Right ventricle myocardium superior (tissue), 1 donor: ENCODE results near the gene ABCC1. TPM values are rescaled to one million over a fixed set of nuclear protein-coding genes. Genes with fewer than 3 reads are reported as not detected.

ENCODE experiments used
- ATAC-seq: fragments of 200-7000 bp; cut with Tn5 transposase; one replicate; pipeline ENCODE4 v1.9.1; 2020; ENCODE audit warnings: mild to moderate bottlenecking; ENCODE audit not compliant: poor library complexity
- DNase-seq: peaks from one replicate; pipeline ENCODE4 v3.0.0-alpha.2; 2020
- intact Hi-C: fragments of 100-400 bp; cut with DNase I; formaldehyde crosslinking; loops from one replicate; pipeline ENCODE4 v1.11.2; 2022
- total RNA-seq: library from RNA; stranded (reverse); fragmentation: NEBNext Ultra II Directional; extraction: Animal tissue kit (Norgen Biotek cat#: 25700); gene quantifications from one replicate; pipeline ENCODE4 v1.2.1, GENCODE V29; 2021
- donor health status: DM: no; HTN: yes; CAD: no; lungs with severe emphysema.

The ABCC1 gene
- total RNA-seq, 1 donor from 2014 or later, result 24.4 TPM

DNA sequence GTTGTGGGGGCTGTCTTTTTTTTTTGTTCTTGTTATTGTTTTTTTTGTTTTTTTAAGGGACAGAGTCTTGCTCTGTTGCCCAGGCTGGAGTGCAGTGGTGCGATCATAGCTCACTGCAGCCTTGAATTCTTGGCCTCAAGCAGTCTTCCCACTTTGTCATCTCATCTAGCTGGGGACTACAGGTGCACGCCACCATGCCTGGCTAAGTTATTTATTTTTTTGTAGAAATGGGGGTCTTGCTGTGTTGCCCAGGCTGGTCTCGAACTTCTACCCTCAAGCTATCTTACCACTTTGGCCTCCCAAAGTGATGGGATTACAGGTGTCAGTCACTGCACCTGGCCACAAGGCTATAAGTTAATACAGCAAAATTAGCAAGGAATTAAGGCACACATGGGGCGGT is 101.7 kb downstream of the ABCC1 start:
- DNase-seq, result no peak
- intact Hi-C loops, result no loop called here
- ATAC-seq, result no peak

DNA sequence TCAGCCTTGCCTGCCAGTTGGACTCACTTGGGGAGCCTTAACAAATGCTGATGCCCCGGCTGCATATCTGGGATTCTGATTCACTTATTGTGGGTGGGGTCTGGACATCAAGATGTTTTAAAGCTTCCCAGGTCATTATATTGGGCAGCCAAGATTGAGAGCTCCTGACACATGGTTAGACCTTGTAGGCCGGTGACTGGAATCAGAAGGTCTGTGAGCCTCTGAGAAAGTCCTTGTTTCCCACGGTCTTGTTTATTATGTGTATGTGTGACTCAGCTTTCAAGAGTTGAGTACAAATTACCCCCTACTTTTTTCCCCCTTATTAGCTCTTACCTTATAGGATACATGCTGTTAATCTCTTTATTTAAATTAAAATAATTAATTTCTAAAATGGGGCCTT is 103.5 kb downstream of the ABCC1 start:
- intact Hi-C loops, result no loop called here
- no peak for DNase-seq
- no peak for ATAC-seq

DNA sequence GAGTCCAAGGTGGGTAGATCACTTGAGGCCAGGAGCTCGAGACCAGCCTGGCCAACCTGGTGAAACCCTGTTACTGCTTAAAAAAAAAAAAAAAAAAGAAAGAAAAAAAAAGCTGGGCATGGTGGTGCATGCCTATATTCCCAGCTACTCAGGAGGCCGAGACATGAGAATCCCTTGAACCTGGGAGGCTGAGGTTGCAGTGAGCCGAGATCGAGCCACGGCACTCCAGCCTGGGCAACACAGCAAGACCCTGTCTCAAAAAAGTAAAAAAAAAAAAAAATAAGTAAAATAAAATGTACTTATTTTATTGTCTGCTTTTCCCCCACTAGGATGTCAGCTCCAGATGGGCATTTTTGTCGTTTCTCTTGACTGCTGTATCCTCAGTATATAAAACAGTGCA is 107.7 kb downstream of the ABCC1 start:
- intact Hi-C loops, result no loop called here
- DNase-seq (no peak), ATAC-seq (no peak)

DNA sequence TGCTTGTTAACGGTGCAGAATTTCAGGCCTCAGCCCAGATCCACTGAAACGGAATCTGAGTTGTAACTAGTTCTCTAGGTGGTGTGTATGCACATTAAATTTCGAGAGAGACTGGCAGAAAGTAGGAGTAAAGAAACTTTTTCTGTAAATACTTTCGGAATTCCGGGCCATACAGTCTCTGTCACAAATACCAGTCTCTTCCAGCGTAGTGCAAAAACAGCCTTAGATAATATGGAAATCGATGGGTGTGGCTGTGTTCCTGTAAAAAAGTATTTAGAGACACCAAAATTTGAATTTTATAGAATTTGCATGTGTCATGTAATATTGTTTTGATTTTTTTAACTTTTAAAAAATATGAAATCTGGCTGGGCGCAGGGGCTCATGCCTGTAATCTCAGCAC is 109.7 kb downstream of the ABCC1 start:
- intact Hi-C loops, result no loop called here
- DNase-seq, result no peak
- ATAC-seq, result no peak

DNA sequence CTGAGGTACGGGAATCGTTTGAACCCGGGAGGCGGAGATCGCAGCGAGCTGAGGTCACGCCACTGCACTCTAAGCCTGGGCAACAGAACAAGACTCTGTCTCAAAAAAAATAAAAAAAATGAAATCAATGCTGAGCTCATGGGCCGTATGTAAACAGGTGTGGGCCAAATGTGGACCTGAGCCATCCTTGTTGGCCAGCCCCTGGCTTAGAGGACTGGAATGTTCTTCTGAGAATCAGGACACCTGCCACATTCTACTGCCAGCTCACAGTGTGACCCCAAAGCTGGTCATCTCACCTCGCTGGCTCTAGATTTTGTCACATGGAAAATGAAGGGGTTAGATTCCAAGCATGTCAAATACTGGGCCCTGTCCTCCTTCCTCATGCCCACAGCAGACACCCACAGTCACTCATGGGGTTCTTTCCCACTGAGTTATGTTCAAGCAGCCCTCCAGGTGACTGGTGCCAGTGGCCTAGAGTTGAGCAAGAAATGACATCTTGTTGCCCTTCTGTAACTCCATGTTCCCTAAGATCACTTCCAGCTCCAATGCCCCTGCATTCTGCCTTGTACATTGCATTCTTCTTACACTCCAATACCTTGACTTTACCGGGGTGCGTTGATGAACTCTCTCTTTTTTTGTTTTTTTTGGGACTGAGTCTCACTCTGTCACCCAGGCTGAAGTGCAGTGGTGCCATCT is 110.6 kb downstream of the ABCC1 start:
- no peak for ATAC-seq

DNA sequence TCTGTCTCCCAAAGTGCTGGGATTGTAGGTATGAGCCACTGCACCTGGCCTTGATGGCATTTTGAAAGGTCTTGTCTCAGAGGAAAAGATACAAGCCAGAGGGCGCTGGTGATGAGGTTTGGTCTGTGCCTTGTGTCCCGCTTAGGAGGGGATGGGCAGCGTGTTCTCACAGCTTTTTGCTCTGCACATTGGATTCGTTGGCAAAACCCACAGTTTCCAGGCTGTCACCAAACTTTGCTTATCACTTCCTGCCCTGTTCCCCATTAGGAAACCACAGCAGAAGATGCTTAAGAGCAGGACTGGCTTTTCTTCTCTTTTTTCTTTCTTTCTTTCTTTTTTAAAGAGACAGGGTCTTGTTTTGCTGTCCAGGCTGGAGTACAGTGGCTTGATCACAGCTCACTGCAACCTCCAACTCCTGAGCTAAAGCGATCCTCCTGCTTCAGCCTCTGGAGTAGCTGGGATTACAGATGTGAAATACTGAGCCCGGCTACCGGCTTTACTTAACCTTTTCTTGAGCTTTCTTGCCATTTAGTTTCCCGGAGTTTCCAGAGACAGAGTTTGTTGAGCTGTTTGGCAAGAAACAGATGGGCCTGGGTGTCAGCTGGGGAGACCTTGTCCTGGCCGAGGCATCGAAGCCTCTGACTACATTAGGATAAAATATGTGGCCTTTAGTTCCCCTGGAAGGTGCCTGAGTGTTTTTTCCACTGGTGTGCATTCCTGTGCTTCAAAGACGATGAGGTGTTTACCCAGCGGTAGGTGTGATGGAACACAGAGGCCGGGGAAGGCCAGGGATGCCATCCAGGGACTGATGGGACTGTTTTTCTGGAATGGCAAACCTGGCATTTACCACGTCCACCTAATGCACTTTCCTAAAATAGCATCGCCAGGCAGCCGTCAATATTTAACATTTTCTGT is 112.9 kb downstream of the ABCC1 start:
- intact Hi-C loops, result no loop called here

More for the DNA sequence above, 110.6 kb downstream of the ABCC1 start:
- intact Hi-C loops, result no loop called here
- no peak for DNase-seq

DNA sequence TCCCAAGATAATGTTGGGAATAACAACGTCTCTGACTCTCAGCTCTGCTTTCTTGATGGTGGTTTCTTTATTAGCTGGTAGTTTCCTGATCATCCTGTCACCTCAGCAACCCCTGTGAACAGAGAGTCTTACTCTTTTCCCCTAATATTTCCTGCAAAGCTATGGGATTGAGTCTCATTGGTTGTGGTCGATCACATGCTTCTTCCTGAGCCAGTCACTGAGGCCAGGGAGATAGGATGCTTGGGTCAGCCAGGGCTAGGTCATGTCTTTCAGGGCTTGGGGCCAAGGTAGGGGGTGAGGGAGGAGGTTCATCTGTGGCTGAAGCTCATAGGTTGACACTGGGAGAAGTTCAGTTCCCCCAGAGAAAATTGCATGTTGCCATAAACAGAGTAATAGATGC is 114.3 kb downstream of the ABCC1 start:
- intact Hi-C loops, result no loop called here
- no peak for DNase-seq

More for the DNA sequence above, 112.9 kb downstream of the ABCC1 start:
- peak; percentile 52 for DNase-seq
- ATAC-seq, result peak; percentile 78

DNA sequence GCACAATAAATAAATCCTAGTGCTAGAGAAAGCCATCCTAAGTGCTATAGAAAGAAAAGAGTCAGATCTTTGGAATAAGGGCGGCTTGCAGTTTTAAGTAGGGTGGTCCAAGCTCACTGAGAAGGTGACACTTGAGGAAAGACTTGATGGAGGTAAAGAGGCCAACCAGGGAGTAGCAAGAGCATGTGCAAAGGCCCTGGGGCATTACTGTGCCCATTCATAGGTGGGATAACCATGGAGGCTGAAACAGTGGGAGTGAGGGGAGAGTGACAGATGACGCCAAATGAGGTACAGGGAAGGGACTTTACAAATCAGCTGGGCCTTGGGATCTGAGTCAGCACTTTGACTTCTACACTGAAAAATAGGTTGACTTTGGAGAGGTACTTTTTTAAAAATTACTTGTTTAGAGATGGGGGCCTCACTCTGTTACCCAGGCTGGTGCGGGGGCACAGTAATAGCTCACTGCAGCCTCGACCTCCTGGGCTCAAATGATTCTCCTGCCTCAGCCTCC is 115.5 kb downstream of the ABCC1 start:
- ATAC-seq, result no peak
- DNase-seq, result no peak
- intact Hi-C loops, result no loop called here

More for the DNA sequence above, 114.3 kb downstream of the ABCC1 start:
- no peak for ATAC-seq

DNA sequence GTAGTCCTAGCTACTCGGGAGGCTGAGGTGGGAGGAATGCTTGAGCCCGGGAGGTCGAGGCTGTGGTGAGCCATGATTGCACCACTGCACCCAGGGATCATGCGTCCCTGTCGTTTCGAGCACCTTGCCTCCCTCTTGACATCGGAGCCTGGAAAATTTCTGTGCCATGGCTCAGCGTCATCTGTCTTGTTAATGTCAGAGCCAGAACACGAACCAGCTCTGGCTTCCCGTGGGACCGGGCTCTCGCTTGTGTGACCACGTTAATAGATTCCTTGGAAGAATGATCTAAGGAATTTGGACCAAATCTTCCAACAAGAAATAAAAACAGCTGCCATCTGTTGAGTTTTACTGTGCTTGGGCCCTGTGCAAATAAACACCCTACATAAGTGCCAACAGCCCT is 117.7 kb downstream of the ABCC1 start:
- peak; percentile 51 for DNase-seq
- intact Hi-C loops, result no loop called here
- peak; percentile 47 for ATAC-seq

DNA sequence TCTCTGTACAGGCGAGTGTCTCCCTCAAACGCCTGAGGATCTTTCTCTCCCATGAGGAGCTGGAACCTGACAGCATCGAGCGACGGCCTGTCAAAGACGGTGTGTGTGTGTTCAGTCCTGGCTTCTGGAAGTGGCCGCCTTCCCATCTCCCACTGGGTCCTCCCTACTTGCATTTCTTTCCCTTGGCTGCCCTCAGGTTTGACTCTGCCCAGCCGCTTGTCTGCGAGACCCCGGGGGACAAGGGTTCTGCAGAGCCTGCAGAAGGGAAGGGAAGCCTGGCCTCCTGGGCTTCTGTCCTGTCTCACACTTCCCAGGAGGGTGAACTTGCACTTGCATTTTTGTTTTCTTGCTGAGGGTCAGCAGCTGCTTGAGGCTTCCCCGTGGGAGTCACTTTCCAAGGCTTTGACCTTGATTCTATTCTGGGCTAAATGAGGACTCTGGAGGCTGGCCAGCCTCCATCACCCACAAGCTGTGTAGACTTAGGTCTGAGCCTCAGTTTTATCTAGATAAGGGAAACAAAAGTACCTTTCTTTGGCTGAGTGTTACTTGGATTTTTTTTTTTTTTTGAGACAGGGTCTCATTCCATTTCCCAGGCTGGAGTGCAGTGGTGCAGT is 122.3 kb downstream of the ABCC1 start:
- intact Hi-C loops, result no loop called here
- peak; percentile 70 for ATAC-seq
- peak; percentile 61 for DNase-seq

DNA sequence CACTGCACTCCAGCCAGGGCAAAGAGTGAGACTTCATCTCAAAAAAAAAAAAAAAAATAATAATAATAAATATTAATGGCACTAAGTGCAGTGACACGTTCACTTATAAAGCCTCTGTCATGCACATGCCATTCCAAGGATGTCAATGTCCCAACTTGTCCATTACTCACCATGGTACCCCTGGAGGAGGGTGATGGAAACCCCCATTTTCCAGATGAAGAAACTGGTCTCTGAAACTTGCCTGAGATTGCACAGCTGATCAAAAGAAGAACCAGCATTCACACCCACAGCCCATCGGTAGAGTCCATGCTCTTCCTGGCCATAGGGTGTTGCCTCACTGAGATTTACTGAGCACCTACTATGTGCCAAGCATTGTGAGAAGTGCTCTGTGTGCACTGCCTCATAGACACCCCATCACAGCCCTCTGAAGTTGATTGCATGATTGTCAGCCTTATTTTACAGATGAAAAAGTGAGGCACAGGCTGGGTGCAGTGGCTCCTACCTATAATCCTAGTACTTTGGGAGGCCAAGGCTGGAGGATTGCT is 123.7 kb downstream of the ABCC1 start:
- no peak for DNase-seq
- intact Hi-C loops, result no loop called here
- ATAC-seq, result no peak

DNA sequence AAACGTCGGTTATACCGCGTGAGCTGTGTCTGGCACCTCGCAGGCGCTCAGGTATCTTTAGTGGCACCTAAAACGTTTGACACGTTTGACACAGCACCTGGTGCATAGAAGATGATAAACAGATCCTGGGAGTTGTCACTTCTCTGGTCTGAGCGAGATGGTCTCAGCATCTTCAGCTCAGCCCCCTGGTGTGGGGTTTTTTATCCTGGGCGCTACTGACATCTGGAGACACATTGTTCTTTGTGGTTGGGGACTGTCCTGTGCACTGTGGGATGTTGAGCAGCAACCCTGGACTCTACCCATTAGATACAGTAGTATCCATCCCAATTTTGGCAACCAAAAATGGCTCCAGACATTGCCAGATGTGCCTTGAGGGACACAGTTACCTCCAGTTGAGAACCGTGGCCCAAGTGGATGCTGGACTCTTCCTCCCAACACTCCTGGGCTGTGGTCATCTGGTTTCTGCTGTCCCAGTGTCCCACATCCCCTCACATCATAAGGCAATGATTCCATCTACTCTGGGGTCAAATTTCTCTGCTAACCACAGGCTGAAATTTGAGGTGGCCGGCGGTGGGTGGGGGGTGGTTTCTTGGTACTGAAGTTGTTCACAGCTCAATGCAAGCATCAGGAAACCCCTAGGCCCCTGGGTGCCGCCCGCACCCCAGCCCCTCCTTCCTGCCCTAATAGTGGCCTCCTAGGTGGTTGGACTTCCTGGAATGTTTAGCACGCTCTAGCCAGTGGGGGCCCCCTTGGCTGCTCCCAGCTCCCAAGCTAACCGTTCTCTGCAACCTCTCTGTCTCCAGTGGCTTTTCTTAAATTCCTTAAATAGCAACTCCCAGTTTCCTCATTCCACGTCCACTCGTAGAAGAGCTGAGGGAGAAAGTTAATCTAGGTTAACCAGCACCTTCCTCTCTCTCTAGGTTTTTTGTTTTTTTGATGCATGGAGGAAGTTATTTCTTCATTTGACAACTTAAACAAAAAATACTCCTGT is 124.8 kb downstream of the ABCC1 start:
- ATAC-seq, result peak; percentile 58
- DNase-seq, result peak; percentile 45

DNA sequence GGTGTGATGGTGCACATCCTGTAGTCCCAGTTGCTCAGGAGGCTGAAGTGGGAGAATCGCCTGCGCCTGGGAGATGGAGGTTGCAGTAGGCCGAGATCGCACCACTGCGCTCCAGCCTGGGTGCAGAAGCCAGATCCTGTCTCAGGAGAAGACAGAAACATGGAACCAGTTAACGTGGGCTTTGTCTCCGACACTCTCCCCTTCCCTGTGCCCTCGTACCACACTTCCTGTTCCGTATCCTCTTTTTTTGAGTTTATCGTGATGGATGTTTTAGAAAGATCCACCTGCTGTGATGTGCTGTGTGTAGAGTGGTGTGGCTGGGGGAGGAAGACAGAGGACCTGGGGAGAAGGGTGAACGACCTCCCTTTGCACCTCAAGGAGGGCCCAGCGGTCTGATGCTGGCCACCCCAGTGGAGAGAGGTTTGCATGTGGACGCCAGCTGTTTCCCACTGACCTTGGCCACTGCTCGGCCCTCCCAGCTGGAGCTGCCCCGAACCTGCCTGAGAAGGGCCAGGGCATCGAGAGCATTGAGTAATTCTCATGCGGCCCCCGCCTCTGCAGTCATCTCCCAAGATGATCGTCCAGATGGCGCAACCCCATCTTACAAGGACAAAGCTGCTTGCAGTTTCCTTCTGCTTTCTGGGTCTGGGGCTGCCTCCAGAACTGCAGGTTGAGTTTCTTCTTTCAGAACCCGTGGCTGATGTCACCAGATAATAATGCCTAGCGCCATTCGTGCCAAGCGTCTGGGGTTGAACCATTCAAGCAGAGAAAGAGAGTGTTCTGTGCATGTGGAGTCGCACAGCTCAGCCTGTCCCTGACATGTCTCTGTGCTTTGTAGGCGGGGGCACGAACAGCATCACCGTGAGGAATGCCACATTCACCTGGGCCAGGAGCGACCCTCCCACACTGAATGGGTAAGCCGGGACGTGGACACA is 126.3 kb downstream of the ABCC1 start:
- intact Hi-C loops, result no loop called here
- DNase-seq, result peak; percentile 77
- peak; percentile 38 for ATAC-seq

More for the DNA sequence above, 124.8 kb downstream of the ABCC1 start:
- intact Hi-C loops, result no loop called here

DNA sequence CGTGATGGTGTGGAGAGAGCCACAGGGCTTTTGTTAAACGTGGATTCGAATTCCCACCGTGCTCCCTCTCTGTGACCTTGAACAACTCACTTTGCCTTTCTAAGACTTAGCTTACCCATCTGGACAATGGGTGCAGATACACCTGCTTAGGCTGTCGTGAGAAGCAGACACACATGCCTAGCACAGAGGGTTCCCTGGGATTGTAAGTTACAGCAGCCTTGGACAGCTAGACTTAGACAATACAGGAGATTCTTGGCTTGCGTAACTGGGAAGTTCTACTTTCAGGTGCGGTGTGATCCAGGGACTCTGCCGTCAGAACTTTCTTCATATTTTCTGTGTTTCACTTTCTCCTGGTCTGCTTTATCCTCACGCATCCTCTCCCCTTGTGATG is 127.0 kb downstream of the ABCC1 start:
- intact Hi-C loops, result no loop called here
- DNase-seq (no peak), ATAC-seq (no peak)

DNA sequence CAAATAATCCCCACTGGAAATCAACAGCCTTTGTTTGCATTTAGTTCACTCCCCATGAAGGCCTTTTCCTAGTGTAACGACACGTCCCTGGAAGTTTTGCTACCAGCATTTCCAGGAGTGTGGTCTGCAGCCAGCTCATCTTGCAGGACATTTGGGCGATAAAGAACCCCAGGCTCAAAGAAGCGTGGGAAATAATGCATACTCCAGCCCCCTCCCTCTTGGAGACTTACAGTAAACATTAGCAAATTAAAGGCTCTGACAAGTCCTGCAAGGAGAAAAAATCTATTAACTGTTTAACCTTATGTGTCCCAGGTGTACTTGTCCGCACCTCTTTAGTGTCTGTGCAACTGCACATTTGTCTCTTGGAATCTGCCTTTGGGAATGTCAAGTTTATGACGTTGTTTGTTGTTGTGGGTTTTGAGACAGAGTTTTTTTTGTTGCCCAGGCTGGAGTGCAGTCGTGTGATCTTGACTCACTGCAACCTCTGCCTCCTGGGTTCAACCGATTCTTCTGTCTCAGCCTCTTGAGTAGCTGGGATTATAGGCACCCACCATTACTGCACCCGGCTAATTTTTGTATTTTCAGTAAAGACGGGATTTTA is 131.1 kb downstream of the ABCC1 start:
- no peak for ATAC-seq
- no peak for DNase-seq
- intact Hi-C loops, result no loop called here

DNA sequence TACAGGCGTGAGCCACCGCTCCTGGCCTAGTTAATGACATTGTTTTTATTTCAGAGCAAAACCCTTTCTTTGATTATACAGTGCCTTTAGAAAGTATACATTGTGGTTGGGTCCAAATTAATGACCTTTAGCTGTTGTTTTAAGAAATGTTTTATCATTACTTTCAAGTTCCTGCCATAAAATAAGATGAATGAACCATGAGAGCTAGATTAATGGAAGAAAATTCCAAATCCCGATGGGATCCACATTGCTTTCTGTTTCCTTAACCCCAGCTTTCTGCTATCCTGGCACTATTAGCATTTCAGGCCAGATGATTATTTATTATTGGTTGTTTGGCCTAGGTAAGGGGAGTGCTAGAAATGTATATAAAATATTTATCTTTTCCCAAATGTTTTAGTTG is 131.7 kb downstream of the ABCC1 start:
- intact Hi-C loops, result no loop called here
- DNase-seq (no peak), ATAC-seq (no peak)

DNA sequence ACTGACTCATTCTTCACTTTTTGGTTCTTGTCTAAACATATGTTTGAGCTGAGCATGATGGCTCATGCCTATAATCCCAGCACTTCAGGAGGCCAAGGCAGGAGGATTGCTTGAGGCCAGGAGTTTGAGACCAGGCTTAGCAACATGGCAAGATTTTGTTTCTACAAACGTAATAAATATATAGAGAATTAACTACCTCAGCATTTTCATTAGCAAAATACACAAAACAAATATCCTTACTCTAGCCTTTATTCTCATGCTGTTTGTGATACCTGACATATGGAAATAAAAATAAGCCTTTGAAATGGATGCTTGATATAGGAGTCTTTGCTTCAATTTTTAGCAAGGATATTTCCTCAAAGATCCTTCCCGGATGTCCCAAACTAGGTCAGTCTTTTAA is 132.8 kb downstream of the ABCC1 start:
- ATAC-seq, result no peak
- intact Hi-C loops, result no loop called here

More for the DNA sequence above, 132.8 kb downstream of the ABCC1 start:
- no peak for DNase-seq
